Measurements from ENCODE around the gene ZNF41. TPM values are rescaled to one million over a fixed set of nuclear protein-coding genes. Genes with fewer than 3 reads are reported as not detected.
A peak's percentile ranks its signal among the peaks of the same experiment; 100 is the strongest.
"Not testable (repeated sequence)": the region's sequence is repeated elsewhere in the genome, so short reads cannot be mapped to it uniquely, and the experiment has no call there.

Gene ZNF41
- 9.2 and 11.8 TPM in 2 replicates for total RNA-seq

GRCh38 chrX:47482512-47483305, at the start of gene ZNF41:
ZNF41 (minus strand) TSS chrX:47483222; CDS start chrX:47467481, 15,741 bp downstream.
- DNase-seq: peak; percentile 82

DNA sequence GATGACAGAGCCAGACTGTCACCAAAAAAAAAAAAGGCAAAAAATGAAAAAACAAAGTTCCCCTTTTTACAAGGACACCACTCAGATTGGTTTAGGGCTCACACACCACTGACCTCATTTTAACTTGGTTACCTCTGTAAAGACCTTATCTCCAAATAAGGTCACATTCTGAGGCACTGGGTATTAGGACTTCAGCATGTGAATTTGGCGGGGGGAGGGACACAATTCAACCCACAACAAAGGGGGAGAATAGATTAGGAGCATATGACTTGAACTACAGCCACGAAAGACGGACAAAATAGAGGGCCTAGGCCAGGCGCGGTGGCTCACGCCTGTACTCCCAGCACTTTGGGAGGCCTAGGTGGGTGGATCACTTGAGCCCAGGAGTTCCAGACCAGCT, 47.0 kb upstream of the ZNF41 start:
- DNase-seq: no peak

- no peak for DNase-seq
Measured at GRCh38 chrX:47529548-47529947, 46.5 kb upstream of the ZNF41 start.

- DNase-seq: no peak
Measured at GRCh38 chrX:47523713-47524166, 40.7 kb upstream of the ZNF41 start.

GRCh38 chrX:47523297-47523696, 40.3 kb upstream of the ZNF41 start:
- DNase-seq: peak; percentile 80

DNA sequence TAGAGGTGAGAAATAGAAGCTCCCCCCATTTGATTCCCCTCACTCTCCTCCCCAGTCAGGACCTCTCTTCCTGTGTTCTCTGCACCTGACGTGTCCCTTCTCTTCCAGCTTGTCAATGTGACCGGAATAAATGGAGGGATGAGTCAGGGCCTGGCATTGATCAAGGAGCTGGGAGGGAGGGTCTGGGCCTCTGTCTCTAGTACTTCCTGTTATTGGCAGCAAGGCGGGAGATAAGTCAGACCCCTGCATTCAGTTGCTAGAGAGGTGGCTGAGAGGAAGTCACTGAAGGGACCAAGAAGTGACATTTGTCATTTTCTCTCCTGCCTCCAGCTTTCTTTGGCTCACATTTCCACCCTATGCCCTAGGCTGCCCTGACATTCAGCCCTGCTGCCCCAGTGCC, 35.1 kb upstream of the ZNF41 start:
- peak; percentile 27 for DNase-seq

GRCh38 chrX:47515941-47516665, 33.1 kb upstream of the ZNF41 start:
- DNase-seq: no peak

GRCh38 chrX:47514533-47515235, 31.7 kb upstream of the ZNF41 start:
- no peak for DNase-seq

GRCh38 chrX:47513034-47513965, 30.3 kb upstream of the ZNF41 start:
- DNase-seq: peak; percentile 17

DNA sequence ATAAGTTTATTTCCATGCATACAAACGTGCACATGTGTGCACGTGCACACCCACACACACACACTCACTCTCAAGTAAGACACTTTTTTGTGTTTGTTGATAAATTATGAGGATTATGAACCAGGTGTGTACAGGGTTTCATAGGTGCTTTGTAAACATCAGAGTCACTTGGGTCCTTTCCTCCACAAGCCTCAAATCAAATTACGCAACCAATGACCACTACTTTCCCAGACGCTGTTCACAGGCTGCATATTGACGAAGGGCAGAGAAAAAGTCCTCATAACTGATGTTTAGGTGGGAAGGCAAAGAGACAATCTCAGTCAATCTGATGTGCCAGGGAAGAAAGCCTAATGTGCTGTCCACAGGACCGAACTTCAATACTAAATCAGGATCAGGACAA, 29.4 kb upstream of the ZNF41 start:
- DNase-seq: not testable (repeated sequence)

GRCh38 chrX:47507153-47507867, 24.3 kb upstream of the ZNF41 start:
- no peak for DNase-seq

- no peak for DNase-seq
Measured at GRCh38 chrX:47503151-47503550, 20.1 kb upstream of the ZNF41 start.

GRCh38 chrX:47502316-47503125, 19.5 kb upstream of the ZNF41 start:
- no peak for DNase-seq

- no peak for DNase-seq
Measured at GRCh38 chrX:47501226-47502074, 18.4 kb upstream of the ZNF41 start.

DNA sequence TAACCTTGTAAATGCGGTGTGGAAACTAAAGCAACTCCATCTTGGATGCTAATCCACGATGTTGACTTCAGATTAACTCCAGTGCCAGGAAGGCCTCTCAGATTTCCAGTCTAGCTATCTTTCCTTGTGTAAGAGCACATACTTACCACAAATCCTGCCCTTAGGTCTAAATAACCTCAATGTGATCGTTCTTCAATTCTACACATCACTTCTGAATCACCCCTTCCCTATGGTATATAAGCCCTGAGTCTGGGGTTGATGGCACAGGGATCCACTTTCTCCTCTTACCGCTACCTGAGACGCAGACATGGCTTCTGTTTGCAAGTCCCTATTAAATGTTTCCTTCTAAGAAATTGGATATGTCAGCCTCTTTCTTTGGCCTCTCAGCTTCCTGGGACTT, 17.5 kb upstream of the ZNF41 start:
- no peak for DNase-seq

- no peak for DNase-seq
Measured at GRCh38 chrX:47499293-47499692, 16.3 kb upstream of the ZNF41 start.

DNA sequence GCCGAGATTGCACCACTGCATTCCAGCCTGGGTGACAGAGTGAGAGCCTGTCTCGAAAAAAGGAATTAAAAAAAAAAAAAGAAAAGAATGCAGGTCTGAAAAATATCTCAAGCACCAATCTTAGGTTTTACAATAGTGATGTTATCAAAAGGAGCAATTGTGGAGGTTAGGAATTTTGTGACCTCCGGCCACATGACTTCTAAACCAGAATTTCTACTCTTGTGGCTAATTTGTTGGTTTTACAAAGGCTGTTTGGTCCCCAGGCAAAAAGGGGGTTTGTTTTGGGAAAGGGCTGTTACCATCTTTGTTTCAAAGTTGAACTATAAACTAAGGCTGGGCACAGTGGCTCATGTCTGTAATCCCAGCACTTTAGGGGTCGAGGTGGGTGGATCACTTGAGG, 15.4 kb upstream of the ZNF41 start:
- DNase-seq: no peak

- peak; percentile 47 for DNase-seq
Measured at GRCh38 chrX:47497271-47497888, 14.4 kb upstream of the ZNF41 start.

- DNase-seq: not testable (repeated sequence)
Measured at GRCh38 chrX:47492133-47492532, 9.1 kb upstream of the ZNF41 start.
